GM13977 (cell line): Measurements from ENCODE around the gene TBC1D20.
A peak's percentile ranks its signal among the peaks of the same experiment; 100 is the strongest.

Experiments used
- DNase-seq: peaks from one replicate; pipeline ENCODE4 v3.0.0; 2012; ENCODE audit warnings: low spot score
- in situ Hi-C: fragments of 300-500 bp; cut with MboI; formaldehyde crosslinking; loops from one replicate; pipeline ENCODE4 v1.12.0; 2022; ENCODE audit warnings: low sequenced_read_pairs, low pct_unique_long_range_greater_than_20kb, mixed read lengths, inconsistent platforms; ENCODE audit not compliant: unreplicated experiment
- TF ChIP-seq, protein P1 (sequence below): IDR thresholded peaks from 2 replicates; pipeline ENCODE4 v1.5.1; 2012; ENCODE audit warnings: mild to moderate bottlenecking, control low read depth; ENCODE audit not compliant: insufficient read depth; ENCODE audit errors: extremely low read depth, missing control alignments

Gene TBC1D20

GRCh38 chr20:436476-436875 is 25.9 kb downstream of the TBC1D20 start:
- in situ Hi-C loops, result no loop called here
- TF ChIP-seq, protein P1, sequence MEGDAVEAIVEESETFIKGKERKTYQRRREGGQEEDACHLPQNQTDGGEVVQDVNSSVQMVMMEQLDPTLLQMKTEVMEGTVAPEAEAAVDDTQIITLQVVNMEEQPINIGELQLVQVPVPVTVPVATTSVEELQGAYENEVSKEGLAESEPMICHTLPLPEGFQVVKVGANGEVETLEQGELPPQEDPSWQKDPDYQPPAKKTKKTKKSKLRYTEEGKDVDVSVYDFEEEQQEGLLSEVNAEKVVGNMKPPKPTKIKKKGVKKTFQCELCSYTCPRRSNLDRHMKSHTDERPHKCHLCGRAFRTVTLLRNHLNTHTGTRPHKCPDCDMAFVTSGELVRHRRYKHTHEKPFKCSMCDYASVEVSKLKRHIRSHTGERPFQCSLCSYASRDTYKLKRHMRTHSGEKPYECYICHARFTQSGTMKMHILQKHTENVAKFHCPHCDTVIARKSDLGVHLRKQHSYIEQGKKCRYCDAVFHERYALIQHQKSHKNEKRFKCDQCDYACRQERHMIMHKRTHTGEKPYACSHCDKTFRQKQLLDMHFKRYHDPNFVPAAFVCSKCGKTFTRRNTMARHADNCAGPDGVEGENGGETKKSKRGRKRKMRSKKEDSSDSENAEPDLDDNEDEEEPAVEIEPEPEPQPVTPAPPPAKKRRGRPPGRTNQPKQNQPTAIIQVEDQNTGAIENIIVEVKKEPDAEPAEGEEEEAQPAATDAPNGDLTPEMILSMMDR, result no peak
- no peak for DNase-seq

DNA sequence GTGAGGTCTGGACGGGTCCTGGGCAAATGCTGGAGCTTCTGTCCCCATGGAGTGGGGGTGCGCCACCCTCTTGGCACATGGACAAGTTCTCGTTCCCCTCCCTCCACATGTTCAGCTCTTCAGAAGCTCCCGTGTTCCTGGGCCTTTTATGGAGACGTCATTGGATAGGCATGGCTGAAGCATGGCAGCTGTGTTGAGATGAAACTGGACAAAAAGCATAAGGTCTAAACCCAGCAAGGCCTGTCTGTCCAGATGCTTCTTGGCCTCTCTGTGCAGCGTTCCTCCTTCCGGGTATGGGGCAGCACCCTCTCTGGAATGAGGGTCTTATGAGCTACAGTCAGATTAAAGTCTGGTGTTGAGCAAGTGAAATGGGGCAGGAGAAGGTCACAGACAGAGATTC is 26.8 kb downstream of the TBC1D20 start:
- TF ChIP-seq, protein P1, result no peak
- no peak for DNase-seq
- in situ Hi-C loops, result no loop called here

- TF ChIP-seq, protein P1, result no peak
- in situ Hi-C loops, result no loop called here
- no peak for DNase-seq
Measured at GRCh38 chr20:434661-435419, 27.5 kb downstream of the TBC1D20 start.

- in situ Hi-C loops, result no loop called here
- DNase-seq, result no peak
- TF ChIP-seq, protein P1, result no peak
Measured at GRCh38 chr20:434221-434620, 28.1 kb downstream of the TBC1D20 start.

DNA sequence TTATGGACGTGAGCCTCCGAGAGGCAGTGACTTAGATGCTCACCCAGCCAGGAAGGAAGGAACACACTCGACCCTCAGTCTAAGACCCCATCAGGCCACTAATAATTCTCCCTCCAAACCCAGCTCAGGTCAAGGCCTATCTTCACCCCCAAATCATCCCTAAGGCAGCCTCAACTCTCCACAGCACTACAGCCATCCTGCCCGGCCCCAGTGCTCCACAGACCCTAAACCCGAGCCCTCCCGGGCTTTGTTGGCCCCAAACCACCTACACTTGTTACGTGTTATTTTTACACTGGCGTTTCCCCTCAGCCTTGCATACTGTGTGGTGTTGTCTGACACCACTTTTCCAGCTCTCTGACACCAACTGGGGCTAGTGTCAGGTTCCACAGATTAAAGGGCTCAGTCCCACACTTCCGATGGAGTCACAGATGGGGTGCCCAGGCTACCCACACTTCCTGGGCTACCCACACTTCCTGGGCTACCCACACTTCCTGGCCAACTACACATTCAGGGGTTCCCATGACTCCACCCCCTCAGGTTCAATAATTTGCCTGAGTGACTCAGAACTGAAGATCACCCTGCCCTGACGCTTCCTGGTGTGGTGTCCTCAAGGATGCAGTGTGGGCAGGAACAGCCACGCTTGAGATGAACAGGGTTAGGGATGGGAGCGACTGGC is 28.9 kb downstream of the TBC1D20 start:
- TF ChIP-seq, protein P1, result no peak
- in situ Hi-C loops, result no loop called here
- peak; percentile 84 for DNase-seq

DNA sequence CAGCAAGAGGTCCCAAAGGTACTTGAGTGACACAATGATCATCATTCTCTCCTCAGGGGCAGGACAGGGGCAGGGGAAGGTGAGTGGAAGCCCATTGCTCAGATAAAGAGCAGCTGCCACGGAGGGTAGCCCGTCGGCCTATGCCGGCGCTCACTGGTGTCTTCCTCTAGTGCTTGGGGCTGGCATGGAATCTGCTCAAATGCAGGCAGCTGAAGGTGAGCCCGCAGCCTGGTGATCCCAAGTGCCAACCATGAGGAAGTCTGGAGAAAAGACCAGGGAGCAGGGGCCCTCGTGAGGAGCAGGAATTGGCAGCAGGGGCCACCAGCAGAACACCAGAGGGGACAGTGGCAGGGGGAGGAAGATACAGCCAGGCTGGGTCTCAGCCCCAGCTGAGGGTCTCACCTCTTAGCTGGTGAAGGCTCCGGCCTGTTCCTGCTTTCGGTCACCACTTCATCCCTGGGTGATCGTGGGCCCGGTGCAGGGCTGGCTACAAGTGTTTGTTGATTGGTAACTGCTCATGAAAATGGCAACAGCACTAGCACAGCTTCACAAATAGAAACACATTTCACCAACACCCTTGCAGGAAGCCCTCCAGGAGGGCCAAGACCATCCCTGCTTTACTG is 29.5 kb downstream of the TBC1D20 start:
- TF ChIP-seq, protein P1, result no peak
- in situ Hi-C loops, result no loop called here
- no peak for DNase-seq
